ENCODE results near the gene DNAH5. TPM values are rescaled to one million over a fixed set of nuclear protein-coding genes. Genes with fewer than 3 reads are reported as not detected.

Gene DNAH5
- total RNA-seq, 1 experiment from 2014 or later: 0.75 TPM

- no peak for DNase-seq (ENCODE audit: low read depth)
Measured at GRCh38 chr5:13943676-13944075, 812 bp downstream of the DNAH5 start.

- DNase-seq (ENCODE audit: low read depth): no peak
Measured at GRCh38 chr5:13941468-13941867, 3.0 kb downstream of the DNAH5 start.

- DNase-seq (ENCODE audit: low read depth): no peak
Measured at GRCh38 chr5:13939638-13940037, 4.8 kb downstream of the DNAH5 start.

GRCh38 chr5:13934921-13935320 lies 9.6 kb downstream of the DNAH5 start:
- DNase-seq (ENCODE audit: low read depth): no peak

GRCh38 chr5:13934125-13934524 lies 10.4 kb downstream of the DNAH5 start:
- DNase-seq (ENCODE audit: low read depth): no peak

- no peak for DNase-seq (ENCODE audit: low read depth)
Measured at GRCh38 chr5:13932561-13932960, 11.9 kb downstream of the DNAH5 start.

- DNase-seq (ENCODE audit: low read depth): no peak
Measured at GRCh38 chr5:13932011-13932410, 12.5 kb downstream of the DNAH5 start.

- no peak for DNase-seq (ENCODE audit: low read depth)
Measured at GRCh38 chr5:13930541-13931171, 13.8 kb downstream of the DNAH5 start.

- no peak for DNase-seq (ENCODE audit: low read depth)
Measured at GRCh38 chr5:13926731-13927130, 17.8 kb downstream of the DNAH5 start.

GRCh38 chr5:13921578-13921977 lies 22.9 kb downstream of the DNAH5 start:
- no peak for DNase-seq (ENCODE audit: low read depth)

- no peak for DNase-seq (ENCODE audit: low read depth)
Measured at GRCh38 chr5:13919786-13920185, 24.7 kb downstream of the DNAH5 start.

GRCh38 chr5:13919087-13919486 lies 25.4 kb downstream of the DNAH5 start:
- no peak for DNase-seq (ENCODE audit: low read depth)

- DNase-seq (ENCODE audit: low read depth): no peak
Measured at GRCh38 chr5:13917061-13917460, 27.4 kb downstream of the DNAH5 start.

- DNase-seq (ENCODE audit: low read depth): no peak
Measured at GRCh38 chr5:13913962-13914361, 30.5 kb downstream of the DNAH5 start.

- DNase-seq (ENCODE audit: low read depth): no peak
Measured at GRCh38 chr5:13910637-13911288, 33.7 kb downstream of the DNAH5 start.

- no peak for DNase-seq (ENCODE audit: low read depth)
Measured at GRCh38 chr5:13910201-13910600, 34.3 kb downstream of the DNAH5 start.

- DNase-seq (ENCODE audit: low read depth): no peak
Measured at GRCh38 chr5:13909271-13909670, 35.2 kb downstream of the DNAH5 start.

GRCh38 chr5:13898569-13898968 lies 45.9 kb downstream of the DNAH5 start:
- DNase-seq (ENCODE audit: low read depth): no peak

- DNase-seq (ENCODE audit: low read depth): no peak
Measured at GRCh38 chr5:13878357-13878756, 66.1 kb downstream of the DNAH5 start.

GRCh38 chr5:13866792-13867191 lies 77.7 kb downstream of the DNAH5 start:
- peak; percentile 48 for DNase-seq (ENCODE audit: low read depth)

GRCh38 chr5:13865312-13865711 lies 79.2 kb downstream of the DNAH5 start:
- DNase-seq (ENCODE audit: low read depth): no peak

- no peak for DNase-seq (ENCODE audit: low read depth)
Measured at GRCh38 chr5:13860146-13860545, 84.3 kb downstream of the DNAH5 start.

- peak; percentile 28 for DNase-seq (ENCODE audit: low read depth)
Measured at GRCh38 chr5:13859270-13860065, 85.0 kb downstream of the DNAH5 start.
